Activated CD4-positive, alpha-beta T cell treated with anti-CD3 and anti-CD28 coated beads, Interleukin-2, amount 50 U/mL, for 4 hours (primary cell): ENCODE data around the gene RNF141.

ENCODE experiments used
- DNase-seq, 2 experiments: peaks; one replicate each; pipeline ENCODE4 v3.0.0-alpha.2; 2020

Gene RNF141

GRCh38 chr11:10522276-10522675, 18.7 kb downstream of the RNF141 start:
- no peak for DNase-seq

DNA sequence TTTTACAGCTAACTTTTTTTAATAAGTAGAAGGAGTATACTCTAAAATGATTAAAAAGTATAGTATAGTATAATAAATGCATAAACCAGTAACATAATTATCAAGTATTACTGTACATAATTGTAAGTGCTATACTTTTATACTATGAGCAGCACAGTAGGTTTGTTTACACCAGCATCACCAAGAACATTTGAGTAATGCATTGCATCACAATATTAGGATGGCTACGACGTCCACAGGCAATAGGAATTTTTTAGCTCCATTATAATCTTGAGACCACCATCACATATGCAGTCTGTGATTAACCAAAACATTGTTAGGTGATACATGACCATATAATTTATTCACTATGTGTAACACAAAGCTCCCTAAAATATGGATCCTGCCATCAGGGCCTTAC, 20.4 kb downstream of the RNF141 start:
- DNase-seq, result no peak

DNA sequence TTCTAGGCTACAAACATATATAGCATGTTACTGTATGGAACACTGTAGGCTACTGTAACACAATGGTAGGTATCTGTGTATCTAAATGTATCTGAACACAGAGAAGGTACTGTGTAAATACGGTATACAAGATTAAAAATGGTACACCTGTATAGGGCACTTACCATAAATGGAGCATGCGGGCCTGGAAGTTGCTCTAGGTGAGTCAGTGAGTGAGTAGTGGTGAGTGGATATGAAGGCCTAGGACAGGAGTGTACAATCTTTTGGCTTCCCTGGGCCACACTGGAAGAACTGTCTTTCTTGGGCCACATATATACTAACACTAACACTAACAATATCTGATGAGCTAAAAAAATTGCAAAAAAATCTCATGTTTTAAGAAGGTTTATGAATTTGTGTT, 21.4 kb downstream of the RNF141 start:
- no peak for DNase-seq

DNA sequence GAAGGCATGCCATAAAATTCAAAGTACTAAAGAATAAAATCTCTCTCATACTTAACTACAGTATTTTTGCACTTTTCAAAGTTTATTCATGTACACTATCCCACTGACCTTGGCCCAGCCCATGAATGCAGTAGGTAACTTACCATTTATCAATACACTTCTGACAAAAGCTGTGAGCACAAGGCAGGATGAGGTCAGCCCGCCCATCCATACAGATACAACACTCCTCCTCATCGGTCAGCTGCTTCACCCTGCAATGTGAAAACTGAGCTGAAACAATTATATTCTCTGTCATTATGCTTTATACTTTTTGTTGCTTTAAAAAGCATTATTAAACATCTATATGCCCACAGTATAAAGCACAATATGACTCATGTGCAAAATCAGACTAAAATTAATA, 22.1 kb downstream of the RNF141 start:
- no peak for DNase-seq

DNA sequence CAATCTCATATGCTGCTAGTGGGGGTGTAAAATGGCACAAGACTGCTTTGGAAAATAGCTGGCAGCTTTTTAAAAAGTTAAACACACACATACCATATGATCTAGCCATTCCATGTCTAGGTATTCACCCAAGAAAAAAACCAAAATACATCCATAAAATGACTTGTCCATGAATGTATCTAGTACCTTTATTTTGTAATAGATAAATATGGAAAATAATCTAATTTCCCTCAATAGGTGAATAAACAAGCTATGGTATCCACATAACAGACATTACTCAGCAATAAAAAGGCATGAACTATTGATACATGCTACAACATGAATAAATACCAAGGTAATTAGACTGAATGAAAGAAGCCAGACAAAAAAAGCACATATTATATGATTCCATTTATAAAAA, 22.9 kb downstream of the RNF141 start:
- DNase-seq, result no peak

DNA sequence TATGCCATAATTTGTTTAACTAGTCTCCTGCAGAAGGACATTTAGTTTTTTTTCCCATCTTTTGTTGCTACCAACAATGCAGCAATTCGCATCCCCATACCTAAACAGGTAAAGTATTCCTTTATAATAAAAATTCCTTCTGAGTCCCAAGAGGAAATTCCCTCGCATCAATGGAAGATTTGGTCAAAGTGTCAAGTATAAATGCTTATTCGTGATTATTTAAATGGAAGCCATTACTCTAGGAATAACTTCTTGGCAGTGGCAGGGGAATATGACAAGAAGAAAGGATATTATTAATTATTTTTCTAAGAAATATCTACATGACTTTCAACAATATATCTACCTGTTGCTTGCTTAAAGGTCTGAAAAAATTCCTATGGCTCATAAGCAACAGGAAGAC, 25.6 kb downstream of the RNF141 start:
- DNase-seq, result no peak

GRCh38 chr11:10514709-10515108, 26.3 kb downstream of the RNF141 start:
- DNase-seq, result no peak

GRCh38 chr11:10514202-10514601, 26.8 kb downstream of the RNF141 start:
- no peak for DNase-seq

GRCh38 chr11:10511181-10511621, 29.8 kb downstream of the RNF141 start:
- DNase-seq, result no peak

GRCh38 chr11:10506008-10506370, 35.0 kb downstream of the RNF141 start:
- DNase-seq, result no peak

DNA sequence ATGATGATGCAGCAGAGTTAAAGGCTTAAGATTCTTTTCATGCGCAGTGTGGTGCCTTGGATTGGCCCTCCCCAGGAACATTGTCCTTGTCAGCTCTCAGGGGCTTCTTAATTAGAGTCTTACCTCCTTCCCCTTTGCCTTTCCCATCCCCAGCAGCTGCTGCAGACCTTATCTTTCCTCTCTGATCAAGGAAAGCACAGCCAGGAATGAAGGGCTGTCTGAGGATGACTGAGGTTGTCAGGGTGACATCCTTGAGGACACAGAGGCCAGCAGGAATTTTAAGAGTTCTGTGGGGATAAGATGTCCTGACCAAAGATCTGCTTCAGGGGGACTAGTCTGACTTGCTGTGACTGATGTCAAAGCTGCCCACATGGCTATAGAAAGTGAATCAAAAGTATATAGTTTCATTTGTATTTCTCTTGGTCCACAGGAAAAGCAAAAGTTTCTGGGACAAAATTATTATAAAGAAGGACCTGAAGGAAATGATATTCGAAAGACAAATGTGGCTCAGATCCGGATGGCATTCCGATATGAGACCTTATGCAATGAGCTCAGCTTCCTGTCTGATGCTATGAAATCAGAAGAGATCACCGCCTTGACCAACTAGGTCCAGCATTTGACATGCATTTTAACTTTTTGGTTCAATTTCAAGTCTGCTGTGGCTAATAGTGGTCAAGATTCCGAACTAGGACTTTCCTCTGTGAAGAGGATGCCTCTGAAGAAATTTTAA, 35.5 kb downstream of the RNF141 start:
- no peak for DNase-seq

- no peak for DNase-seq
Measured at GRCh38 chr11:10504490-10504889, 36.5 kb downstream of the RNF141 start.

DNA sequence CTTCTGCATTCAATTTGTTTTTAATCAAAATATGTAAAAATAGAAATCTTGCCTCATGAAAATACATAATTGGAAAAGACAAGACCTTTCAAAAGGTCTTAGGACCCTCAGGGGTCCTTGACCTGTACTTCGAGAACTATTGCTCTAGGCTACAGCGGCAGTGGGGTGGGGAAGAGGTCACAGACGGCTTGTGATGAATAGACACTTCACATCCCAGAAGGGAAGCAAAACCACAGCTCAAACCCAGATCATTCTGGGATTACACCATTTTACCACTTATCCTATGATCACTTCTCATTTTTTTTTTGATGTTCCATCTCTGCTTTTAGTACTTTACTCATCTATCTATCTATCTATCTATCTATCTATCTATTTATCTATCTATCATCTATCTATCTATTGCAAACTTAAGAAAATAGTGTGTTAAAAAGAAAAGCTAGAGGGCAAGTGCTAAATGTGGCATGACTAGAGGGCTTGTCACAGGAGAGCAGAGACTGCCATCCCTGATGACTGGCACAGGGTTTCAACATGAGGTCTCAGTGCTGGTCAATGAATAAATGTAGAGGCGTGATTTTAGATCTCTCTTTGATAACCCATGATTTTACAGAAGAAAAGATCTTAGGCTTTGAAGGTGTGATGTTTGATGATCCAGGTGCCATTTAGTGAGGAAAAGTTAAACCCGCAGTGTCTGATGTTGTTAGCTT, 37.1 kb downstream of the RNF141 start:
- DNase-seq, result no peak

DNA sequence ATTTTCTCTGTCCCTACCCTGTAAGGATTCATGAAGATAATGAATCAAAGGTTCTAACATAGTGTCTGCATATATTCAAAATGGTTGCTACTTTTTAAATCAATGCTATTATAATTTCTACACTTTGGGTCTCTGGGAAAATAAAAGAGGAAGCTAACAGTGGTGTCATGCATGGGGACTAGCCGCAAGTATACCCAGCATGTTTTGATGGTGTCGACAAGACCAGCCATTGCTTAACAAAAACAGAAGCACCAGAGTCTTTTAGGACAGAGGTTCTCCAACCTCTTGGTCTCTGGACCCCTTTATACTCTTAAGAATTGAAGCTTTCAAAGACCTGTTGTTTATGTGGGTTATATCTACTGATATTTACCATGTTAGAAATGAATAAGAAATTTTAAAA, 37.8 kb downstream of the RNF141 start:
- DNase-seq, result no peak

DNA sequence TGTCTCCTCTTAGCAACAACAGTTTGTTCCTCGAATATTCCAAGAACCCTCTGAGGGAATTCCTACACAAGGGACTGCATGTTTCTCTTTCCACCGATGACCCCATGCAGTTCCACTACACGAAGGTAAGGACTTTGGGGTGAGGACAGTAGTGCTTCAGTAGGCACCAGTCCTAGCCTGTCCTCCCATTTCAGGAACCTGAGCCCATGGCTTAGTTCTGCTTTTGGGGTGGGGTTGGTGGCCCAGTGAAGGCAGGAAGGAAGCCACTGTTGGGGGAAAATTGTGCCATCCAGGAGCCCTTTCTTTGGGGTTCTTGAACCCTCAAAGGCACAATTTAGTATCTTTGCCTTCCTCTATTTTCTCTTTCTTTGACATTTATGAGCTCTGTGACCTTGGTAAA, 38.2 kb downstream of the RNF141 start:
- no peak for DNase-seq

DNA sequence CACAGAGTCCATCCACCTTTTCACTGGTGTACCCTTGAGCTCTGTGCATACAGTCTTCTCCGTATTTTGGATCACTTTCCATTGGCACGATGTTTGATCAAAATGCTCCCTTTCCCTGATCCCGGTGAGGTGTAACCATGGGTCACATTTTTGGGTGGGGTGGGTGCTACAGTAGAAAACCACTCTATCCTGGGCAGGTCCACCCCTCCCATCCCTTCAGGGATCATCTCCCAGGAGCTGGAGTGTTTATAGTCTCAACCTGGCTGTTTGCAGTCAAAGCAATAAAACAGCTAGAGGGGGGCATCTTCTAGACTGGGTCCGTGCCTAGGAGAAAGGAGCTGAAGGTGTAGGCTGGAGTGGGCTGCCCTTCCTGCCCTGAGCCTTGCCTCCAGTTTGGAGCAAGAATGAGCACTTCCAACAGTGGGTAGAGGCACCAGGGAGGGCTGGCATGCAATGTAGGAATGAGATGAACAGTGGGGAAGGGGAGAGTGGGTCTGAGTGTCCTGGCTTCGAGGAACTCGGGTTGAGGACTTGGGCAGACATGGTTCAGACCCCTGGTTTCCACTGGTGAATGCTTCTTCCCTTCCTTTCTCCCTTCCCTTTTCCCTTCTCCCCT, 38.8 kb downstream of the RNF141 start:
- no peak for DNase-seq

GRCh38 chr11:10500757-10501684, 40.0 kb downstream of the RNF141 start:
- DNase-seq, result no peak

DNA sequence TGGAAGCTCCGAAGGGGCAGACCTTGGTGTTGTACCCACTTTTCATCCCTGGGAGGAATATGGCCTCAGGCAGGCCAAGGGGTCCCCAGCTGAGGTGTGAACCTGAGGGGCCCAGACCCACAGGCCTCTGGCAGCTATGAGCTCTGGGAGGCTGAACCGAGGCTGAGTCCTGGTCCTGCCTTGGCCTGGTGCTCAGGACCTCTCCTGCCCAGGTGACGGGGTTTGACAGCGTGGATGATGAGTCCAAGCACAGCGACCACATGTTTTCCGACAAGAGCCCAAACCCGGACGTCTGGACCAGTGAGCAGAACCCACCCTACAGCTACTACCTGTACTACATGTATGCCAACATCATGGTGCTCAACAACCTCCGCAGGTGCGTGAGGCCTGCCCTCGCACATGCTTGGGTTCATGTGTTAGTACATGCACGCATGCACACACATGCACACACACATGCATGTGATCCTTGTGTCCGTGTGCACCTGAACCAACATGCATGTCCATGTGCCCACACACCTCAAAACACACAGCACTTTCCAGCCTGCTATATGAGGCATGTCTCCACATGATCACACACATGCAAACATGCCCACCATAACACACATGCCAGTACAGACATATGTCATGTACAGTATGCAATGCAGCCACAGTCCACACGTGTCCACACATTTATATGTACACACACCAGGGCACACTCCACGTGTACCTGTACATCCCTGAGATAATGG, 40.9 kb downstream of the RNF141 start:
- DNase-seq, result no peak

- no peak for DNase-seq
Measured at GRCh38 chr11:10499452-10499851, 41.5 kb downstream of the RNF141 start.

DNA sequence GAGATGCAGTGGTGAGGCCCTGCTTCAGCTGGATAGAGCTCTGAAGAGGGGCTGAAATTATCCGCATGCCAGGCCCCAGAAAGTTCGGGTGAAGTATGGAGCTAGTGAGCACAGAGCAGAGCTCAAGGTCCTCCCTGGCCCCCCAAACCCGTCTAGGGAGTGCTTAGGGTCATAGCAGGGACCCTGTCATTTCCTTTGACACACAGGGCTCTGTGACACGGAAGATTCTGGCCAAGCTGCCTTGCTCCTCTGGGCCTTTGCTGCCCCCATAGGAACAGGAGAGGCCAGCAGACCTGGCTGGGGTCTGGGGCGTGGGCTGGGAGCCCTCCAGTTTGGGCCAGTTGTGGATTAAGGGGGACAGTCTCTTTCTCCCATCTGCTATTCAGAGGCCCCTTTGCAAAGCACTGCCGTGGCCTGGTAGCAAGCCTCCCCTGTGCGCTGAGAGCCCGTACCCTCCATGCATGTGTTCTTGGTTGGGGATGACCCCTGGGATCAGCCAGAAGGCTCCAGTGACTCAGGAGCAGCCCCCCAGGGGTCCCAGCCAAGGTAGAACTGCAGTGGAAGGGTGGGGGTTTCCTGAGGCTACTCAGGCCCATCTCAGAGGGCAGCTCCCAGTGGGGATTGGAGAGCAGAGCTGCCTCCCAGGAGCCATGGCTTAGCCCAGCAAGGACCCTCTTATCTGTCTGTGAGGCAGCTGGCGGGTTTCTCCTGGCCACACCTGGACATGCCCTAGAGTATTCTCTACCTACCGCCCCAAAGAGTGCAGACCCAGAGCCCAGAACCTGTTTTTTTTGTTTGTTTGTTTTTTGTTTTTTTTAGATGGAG, 42.3 kb downstream of the RNF141 start:
- DNase-seq, result no peak

DNA sequence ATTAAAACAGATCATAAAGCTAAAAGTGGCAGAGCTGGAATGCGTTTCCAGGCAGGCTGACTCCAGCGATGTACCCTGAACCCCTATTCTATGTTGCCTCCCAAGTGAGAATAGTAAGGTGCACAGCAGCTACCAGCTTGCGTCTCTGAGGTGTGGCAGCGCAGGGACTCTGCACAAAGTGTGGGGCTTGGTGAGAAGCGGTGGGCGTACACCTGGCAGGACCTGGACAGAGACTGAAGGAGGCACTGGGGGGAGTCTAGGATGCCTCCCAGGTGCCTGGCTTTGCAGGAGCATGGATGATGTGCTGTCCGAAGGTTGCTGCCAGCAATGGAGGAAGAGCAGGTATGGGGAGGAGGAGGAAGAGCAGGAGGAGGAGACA, 43.0 kb downstream of the RNF141 start:
- no peak for DNase-seq
